Activated naive CD4-positive, alpha-beta T cell treated with anti-CD3 and anti-CD28 coated beads, Interleukin-2, amount 50 U/mL, for 72 hours (primary cell): ENCODE data around the gene INKA1. TPM values are rescaled to one million over a fixed set of nuclear protein-coding genes. Genes with fewer than 3 reads are reported as not detected.

Experiments
- ATAC-seq, 2 donors: fragments of 150-1000 bp; cut with Tn5 transposase; 2 replicates each; pipeline ENCODE4 v1.10.0; 2021; ENCODE audit warnings: mild to moderate bottlenecking in 2 of 2, moderate library complexity in 2 of 2
- DNase-seq, 2 donors: peaks; one replicate each; pipeline ENCODE4 v3.0.0; 2021 to 2022; ENCODE audit warnings: low spot score in 2 of 2
- H3K27ac Mint-ChIP-seq, 2 donors: one replicate each; pipeline ENCODE4 v1.8.0; 2022; ENCODE audit warnings: mild to moderate bottlenecking in 2 of 2, mixed read lengths in 2 of 2
- H3K36me3 Mint-ChIP-seq, 2 donors: one replicate each; pipeline ENCODE4 v1.8.0; 2022; ENCODE audit warnings: mixed read lengths in 2 of 2
- H3K9me3 Mint-ChIP-seq, 2 donors: one replicate each; pipeline ENCODE4 v1.8.0; 2022; ENCODE audit warnings: mixed read lengths in 2 of 2
- total RNA-seq, 2 donors: library from RNA; stranded (reverse); gene quantifications; one replicate each; pipeline ENCODE4 v1.2.3, GENCODE V29; 2022

The INKA1 gene
- total RNA-seq, 2 donors from 2014 or later = 0.30 to 0.49 TPM

- H3K27ac Mint-ChIP-seq = peak overlapping the region; percentile 20 to 31
- ATAC-seq (no peak), DNase-seq (no peak)
- H3K36me3 Mint-ChIP-seq = peaks cover 0 to 4% of the 10 kb centered on the region in 2 donors
- H3K9me3 Mint-ChIP-seq = no peaks in the 10 kb centered on the region
Observed at GRCh38 chr3:49841126-49841696, 38.1 kb downstream of the INKA1 start.

GRCh38 chr3:49841806-49842205 lies 38.7 kb downstream of the INKA1 start:
- peak overlapping the region; percentile 31 to 39 for H3K27ac Mint-ChIP-seq
- H3K36me3 Mint-ChIP-seq = peaks cover 0 to 4% of the 10 kb centered on the region in 2 donors
- no peak for DNase-seq
- no peak for ATAC-seq
- H3K9me3 Mint-ChIP-seq = no peaks in the 10 kb centered on the region

GRCh38 chr3:49842843-49843517 lies 39.9 kb downstream of the INKA1 start:
- H3K36me3 Mint-ChIP-seq = peaks cover 0 to 4% of the 10 kb centered on the region in 2 donors
- no peaks in the 10 kb centered on the region for H3K9me3 Mint-ChIP-seq
- no peak for DNase-seq
- ATAC-seq = no peak
- H3K27ac Mint-ChIP-seq = peak overlapping the region in 1 of 2 donors; percentile 39

GRCh38 chr3:49844464-49845183 lies 41.6 kb downstream of the INKA1 start:
- H3K27ac Mint-ChIP-seq = no peak overlapping the region
- ATAC-seq (no peak), DNase-seq (no peak)
- peaks cover 0 to 4% of the 10 kb centered on the region in 2 donors for H3K36me3 Mint-ChIP-seq
- no peaks in the 10 kb centered on the region for H3K9me3 Mint-ChIP-seq

GRCh38 chr3:49845694-49846093 lies 42.6 kb downstream of the INKA1 start:
- DNase-seq = no peak
- no peak for ATAC-seq
- peak overlapping the region in 1 of 2 donors; percentile 30 for H3K27ac Mint-ChIP-seq
- H3K9me3 Mint-ChIP-seq = no peaks in the 10 kb centered on the region
- H3K36me3 Mint-ChIP-seq = peaks cover 0 to 4% of the 10 kb centered on the region in 2 donors

Other genes with a start within 250 kb of the INKA1 start
- gene BSN, start 248.8 kb upstream of the INKA1 start, total RNA-seq = under 1 TPM; 0.06 to 0.20 TPM
- 100 to 1,000 TPM; 137 to 164 TPM for gene APEH, start 128.9 kb upstream of the INKA1 start, total RNA-seq
- gene MST1, start 113.8 kb upstream of the INKA1 start, total RNA-seq = 10 to 100 TPM; 11.8 to 15.9 TPM
- gene RNF123, start 113.7 kb upstream of the INKA1 start, total RNA-seq = 10 to 100 TPM; 25.5 to 34.0 TPM
- gene AMIGO3, start 83.6 kb upstream of the INKA1 start, total RNA-seq = not detected
- gene GMPPB, start 79.3 kb upstream of the INKA1 start, total RNA-seq = 10 to 100 TPM; 29.9 to 31.6 TPM
- gene IP6K1, start 16.7 kb upstream of the INKA1 start, total RNA-seq = 10 to 100 TPM; 26.2 to 26.9 TPM
- gene CDHR4, start 3.4 kb upstream of the INKA1 start, total RNA-seq = under 1 TPM; 0.25 to 0.32 TPM
- gene UBA7, start 10.7 kb downstream of the INKA1 start, total RNA-seq = 100 to 1,000 TPM; 101 to 133 TPM
- gene TRAIP, start 53.3 kb downstream of the INKA1 start, total RNA-seq = 10 to 100 TPM; 30.0 TPM
- gene CAMKV, start 66.6 kb downstream of the INKA1 start, total RNA-seq = under 1 TPM; 0.43 to 0.48 TPM
- 1 to 10 TPM in 1 of 2 donors, under 1 TPM in 1; 0.68 to 2.8 TPM for gene MST1R, start 100.6 kb downstream of the INKA1 start, total RNA-seq
- gene MON1A, start 126.5 kb downstream of the INKA1 start, total RNA-seq = 1 to 10 TPM; 6.0 to 8.4 TPM
- gene RBM6, start 136.9 kb downstream of the INKA1 start, total RNA-seq = 100 to 1,000 TPM in 1 of 2 donors, 10 to 100 TPM in 1; 94.6 to 168 TPM